GM23338 (cell line): Measurements from ENCODE around the gene CXorf66. TPM values are rescaled to one million over a fixed set of nuclear protein-coding genes. Genes with fewer than 3 reads are reported as not detected.
"Not testable (repeated sequence)": the region's sequence is repeated elsewhere in the genome, so short reads cannot be mapped to it uniquely, and the experiment has no call there.

Experiments used
- ATAC-seq: fragments of 200-7000 bp; cut with Tn5 transposase; 3 replicates; pipeline ENCODE4 v1.9.1; 2020
- DNase-seq: peaks from one replicate; pipeline ENCODE4 v3.0.0-alpha.2; 2015; ENCODE audit warnings: low spot score
- H2AFZ ChIP-seq: fragments of 200-600 bp; sonication (generic); 2 replicates; pipeline ENCODE4 v1.8.0; 2016; ENCODE audit warnings: antibody characterized with exemption, mild to moderate bottlenecking, moderate library complexity
- H3F3A ChIP-seq: fragments of 200-600 bp; sonication (generic); replicated peaks from 2 replicates; pipeline ENCODE4 v1.8.0; 2017; ENCODE audit warnings: antibody characterized with exemption, mixed run types, low read depth
- H3K27ac ChIP-seq: fragments of 200-600 bp; sonication (generic); 2 replicates; pipeline ENCODE4 v1.6.1; 2016; ENCODE audit warnings: low read depth
- H3K27me3 ChIP-seq: fragments of 200-600 bp; sonication (generic); 2 replicates; pipeline ENCODE4 v1.8.0; 2016; ENCODE audit warnings: mild to moderate bottlenecking, mixed run types, moderate library complexity; ENCODE audit not compliant: insufficient read depth
- H3K36me3 ChIP-seq: fragments of 200-600 bp; sonication (generic); 2 replicates; pipeline ENCODE4 v1.8.0; 2016; ENCODE audit warnings: mild to moderate bottlenecking; ENCODE audit not compliant: insufficient read depth
- H3K4me1 ChIP-seq: fragments of 200-600 bp; sonication (generic); 2 replicates; pipeline ENCODE4 v1.8.0; 2016; ENCODE audit warnings: mild to moderate bottlenecking, moderate library complexity; ENCODE audit not compliant: insufficient read depth
- H3K4me2 ChIP-seq: fragments of 200-600 bp; sonication (generic); 2 replicates; pipeline ENCODE4 v1.7.1; 2017; ENCODE audit warnings: mixed run types
- H3K4me3 ChIP-seq: fragments of 200-600 bp; sonication (generic); 2 replicates; pipeline ENCODE4 v1.6.1; 2016; ENCODE audit warnings: mixed run types
- H3K79me2 ChIP-seq: fragments of 200-600 bp; sonication (generic); replicated peaks from 2 replicates; pipeline ENCODE4 v1.8.0; 2017; ENCODE audit warnings: mild to moderate bottlenecking; ENCODE audit not compliant: insufficient read depth
- H3K9me2 ChIP-seq: fragments of 200-600 bp; sonication (generic); 2 replicates; pipeline ENCODE4 v1.8.0; 2017; ENCODE audit not compliant: insufficient read depth
- H4K20me1 ChIP-seq: fragments of 200-600 bp; sonication (generic); replicated peaks from 2 replicates; pipeline ENCODE4 v1.8.0; 2017; ENCODE audit warnings: mild to moderate bottlenecking; ENCODE audit not compliant: insufficient read depth
- H3K27ac Mint-ChIP-seq: 2 replicates; pipeline ENCODE4 v1.8.0; 2020; ENCODE audit warnings: inconsistent platforms, mild to moderate bottlenecking, moderate library complexity, mixed read lengths
- H3K27me3 Mint-ChIP-seq: 3 replicates; pipeline ENCODE4 v1.8.0; 2022; ENCODE audit warnings: low read depth, mild to moderate bottlenecking, moderate library complexity, mixed read lengths, inconsistent platforms; ENCODE audit not compliant: insufficient read depth, poor library complexity
- H3K36me3 Mint-ChIP-seq: 3 replicates; pipeline ENCODE4 v1.8.0; 2021; ENCODE audit warnings: low read depth, mild to moderate bottlenecking, inconsistent platforms, moderate library complexity, mixed read lengths
- H3K4me1 Mint-ChIP-seq: 3 replicates; pipeline ENCODE4 v1.8.0; 2020; ENCODE audit warnings: mild to moderate bottlenecking, inconsistent platforms, mixed read lengths
- H3K4me3 Mint-ChIP-seq: 3 replicates; pipeline ENCODE4 v1.8.0; 2021; ENCODE audit warnings: moderate library complexity, mild to moderate bottlenecking, inconsistent platforms, mixed read lengths
- H3K9me3 Mint-ChIP-seq: 3 replicates; pipeline ENCODE4 v1.8.0; 2020; ENCODE audit warnings: moderate library complexity, mild to moderate bottlenecking, inconsistent platforms, mixed read lengths
- EZH2phosphoT487 ChIP-seq: fragments of 200-600 bp; sonication (generic); IDR thresholded peaks from one replicate; pipeline ENCODE4 v1.8.1; 2018; ENCODE audit warnings: antibody characterized with exemption; ENCODE audit not compliant: unreplicated experiment
- JUNB ChIP-seq: IDR thresholded peaks from one replicate; pipeline ENCODE4 v1.6.1; 2016; ENCODE audit warnings: antibody characterized with exemption; ENCODE audit not compliant: unreplicated experiment
- POLR2AphosphoS5 ChIP-seq: IDR thresholded peaks from 2 replicates; pipeline ENCODE4 v1.6.1; 2016; ENCODE audit warnings: antibody characterized with exemption, low read depth
- STAT1 ChIP-seq: IDR thresholded peaks from one replicate; pipeline ENCODE4 v1.6.1; 2016; ENCODE audit warnings: antibody characterized with exemption; ENCODE audit not compliant: unreplicated experiment
- ZNF114 ChIP-seq: fragments of 250-450 bp; sonication (Bioruptor Pico); IDR thresholded peaks from 2 replicates; pipeline ENCODE4 v1.5.0; 2020; ENCODE audit warnings: mild to moderate bottlenecking, moderate library complexity
- ZNF462 ChIP-seq: fragments of 250-450 bp; sonication (Bioruptor Pico); IDR thresholded peaks from 2 replicates; pipeline ENCODE4 v1.5.0; 2020; ENCODE audit warnings: mild to moderate bottlenecking, moderate library complexity
- polyA plus RNA-seq: library from polyadenylated mRNA; unstranded; fragments of >200 nt; fragmentation: Nextera tagmentation; extraction: Ambion mirVana; gene quantifications from 2 replicates; pipeline ENCODE4 v1.2.1, GENCODE V29; 2016
- total RNA-seq: library from RNA; depleted of rRNA; stranded (reverse); fragments of >200 nt; shearing (Covaris generic); gene quantifications from 2 replicates; pipeline ENCODE4 v1.2.3, GENCODE V29; 2014
- TF ChIP-seq, protein P1 (sequence below): IDR thresholded peaks from one replicate; pipeline ENCODE4 v1.6.1; 2018; ENCODE audit warnings: antibody characterized with exemption; ENCODE audit not compliant: unreplicated experiment
- TF ChIP-seq, protein P2 (sequence below): IDR thresholded peaks from 2 replicates; pipeline ENCODE4 v1.6.1; 2016; ENCODE audit warnings: antibody characterized with exemption

Gene CXorf66
- total and polyA plus RNA-seq, 2 experiments from 2014 or later = not detected

GRCh38 chrX:139921142-139921541, 44.2 kb downstream of the CXorf66 start:
- not testable (repeated sequence) for H3K27me3 Mint-ChIP-seq, H3K4me1 ChIP-seq, H3K27me3 ChIP-seq, H3K27ac ChIP-seq, ATAC-seq, H3K9me2 ChIP-seq, H3K4me3 ChIP-seq, H3K36me3 Mint-ChIP-seq, DNase-seq, H3K27ac Mint-ChIP-seq, H3K36me3 ChIP-seq, H3F3A ChIP-seq, H3K9me3 Mint-ChIP-seq, H2AFZ ChIP-seq, H3K4me2 ChIP-seq, H3K4me3 Mint-ChIP-seq
- peaks cover 24% of the 10 kb centered on the region for H3K4me1 Mint-ChIP-seq
- Histone ChIP-seq H3K79me2 (peaks cover 80% of the 10 kb centered on the region), H4K20me1 (peaks cover 10% of the 10 kb centered on the region; the same call in 1 of the 2 replicates)

- Histone ChIP-seq H3K4me1 (peaks cover 10% of the 10 kb centered on the region; the same call in 1 of the 2 replicates), H4K20me1 (peaks cover 11% of the 10 kb centered on the region; the same call in 1 of the 2 replicates), H2AFZ (no peak overlapping the region), H3K4me3 (no peak overlapping the region), H3K27me3 (no peaks in the 10 kb centered on the region), H3K9me2 (no peaks in the 10 kb centered on the region), H3K36me3 (no peaks in the 10 kb centered on the region), H3K79me2 (peaks cover 80% of the 10 kb centered on the region), H3K4me2 (no peak overlapping the region), H3F3A (no peaks in the 10 kb centered on the region), H3K27ac (no peak overlapping the region)
- ATAC-seq (no peak), DNase-seq (no peak)
- no peaks in the 10 kb centered on the region for H3K27me3 Mint-ChIP-seq
- H3K9me3 Mint-ChIP-seq = no peaks in the 10 kb centered on the region
- no peak overlapping the region for H3K27ac Mint-ChIP-seq
- peaks cover 16% of the 10 kb centered on the region for H3K4me1 Mint-ChIP-seq
- TF ChIP-seq EZH2phosphoT487 (no peak), STAT1 (no peak), ZNF114 (CRISPR knock-in tag) (no peak), ZNF462 (CRISPR knock-in tag) (no peak), JUNB (no peak), POLR2AphosphoS5 (no peak)
- TF ChIP-seq, protein P1, sequence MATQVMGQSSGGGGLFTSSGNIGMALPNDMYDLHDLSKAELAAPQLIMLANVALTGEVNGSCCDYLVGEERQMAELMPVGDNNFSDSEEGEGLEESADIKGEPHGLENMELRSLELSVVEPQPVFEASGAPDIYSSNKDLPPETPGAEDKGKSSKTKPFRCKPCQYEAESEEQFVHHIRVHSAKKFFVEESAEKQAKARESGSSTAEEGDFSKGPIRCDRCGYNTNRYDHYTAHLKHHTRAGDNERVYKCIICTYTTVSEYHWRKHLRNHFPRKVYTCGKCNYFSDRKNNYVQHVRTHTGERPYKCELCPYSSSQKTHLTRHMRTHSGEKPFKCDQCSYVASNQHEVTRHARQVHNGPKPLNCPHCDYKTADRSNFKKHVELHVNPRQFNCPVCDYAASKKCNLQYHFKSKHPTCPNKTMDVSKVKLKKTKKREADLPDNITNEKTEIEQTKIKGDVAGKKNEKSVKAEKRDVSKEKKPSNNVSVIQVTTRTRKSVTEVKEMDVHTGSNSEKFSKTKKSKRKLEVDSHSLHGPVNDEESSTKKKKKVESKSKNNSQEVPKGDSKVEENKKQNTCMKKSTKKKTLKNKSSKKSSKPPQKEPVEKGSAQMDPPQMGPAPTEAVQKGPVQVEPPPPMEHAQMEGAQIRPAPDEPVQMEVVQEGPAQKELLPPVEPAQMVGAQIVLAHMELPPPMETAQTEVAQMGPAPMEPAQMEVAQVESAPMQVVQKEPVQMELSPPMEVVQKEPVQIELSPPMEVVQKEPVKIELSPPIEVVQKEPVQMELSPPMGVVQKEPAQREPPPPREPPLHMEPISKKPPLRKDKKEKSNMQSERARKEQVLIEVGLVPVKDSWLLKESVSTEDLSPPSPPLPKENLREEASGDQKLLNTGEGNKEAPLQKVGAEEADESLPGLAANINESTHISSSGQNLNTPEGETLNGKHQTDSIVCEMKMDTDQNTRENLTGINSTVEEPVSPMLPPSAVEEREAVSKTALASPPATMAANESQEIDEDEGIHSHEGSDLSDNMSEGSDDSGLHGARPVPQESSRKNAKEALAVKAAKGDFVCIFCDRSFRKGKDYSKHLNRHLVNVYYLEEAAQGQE = no peak
- TF ChIP-seq, protein P2, sequence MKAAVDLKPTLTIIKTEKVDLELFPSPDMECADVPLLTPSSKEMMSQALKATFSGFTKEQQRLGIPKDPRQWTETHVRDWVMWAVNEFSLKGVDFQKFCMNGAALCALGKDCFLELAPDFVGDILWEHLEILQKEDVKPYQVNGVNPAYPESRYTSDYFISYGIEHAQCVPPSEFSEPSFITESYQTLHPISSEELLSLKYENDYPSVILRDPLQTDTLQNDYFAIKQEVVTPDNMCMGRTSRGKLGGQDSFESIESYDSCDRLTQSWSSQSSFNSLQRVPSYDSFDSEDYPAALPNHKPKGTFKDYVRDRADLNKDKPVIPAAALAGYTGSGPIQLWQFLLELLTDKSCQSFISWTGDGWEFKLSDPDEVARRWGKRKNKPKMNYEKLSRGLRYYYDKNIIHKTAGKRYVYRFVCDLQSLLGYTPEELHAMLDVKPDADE = no peak
- no peaks in the 10 kb centered on the region; the same call in 1 of the 3 replicates for H3K36me3 Mint-ChIP-seq
- H3K4me3 Mint-ChIP-seq = no peak overlapping the region
Measured at GRCh38 chrX:139920316-139920715, 45.0 kb downstream of the CXorf66 start.
